Small intestine (tissue), 7 donors: Measurements from ENCODE around the gene NXNL1. TPM values are rescaled to one million over a fixed set of nuclear protein-coding genes. Genes with fewer than 3 reads are reported as not detected.

Source experiments
- DNase-seq, 2 donors: peaks; one replicate each; pipeline versions ENCODE4 v3.0.0 to v3.0.0-alpha.2; 2013
- FAIRE-seq: peaks from 2 replicates; lab custom pipeline; 2012; peaks lifted over from hg19 to GRCh38; lab: Jason Lieb, UNC
- H3K27ac ChIP-seq, 3 donors: one replicate each; pipeline ENCODE4 v1.5.1; 2013; ENCODE audit warnings: low read length in 2 of 3, mild to moderate bottlenecking in 2 of 3, control low read depth in 1 of 3, inconsistent platforms in 1 of 3, low read depth in 1 of 3, moderate library complexity in 1 of 3
- H3K27me3 ChIP-seq, 3 donors: one replicate each; pipeline ENCODE4 v1.6.1; 2013; ENCODE audit warnings: low read length in 3 of 3, inconsistent platforms in 1 of 3; ENCODE audit not compliant: control insufficient read depth in 3 of 3, insufficient read depth in 3 of 3
- H3K36me3 ChIP-seq, 3 donors: one replicate each; pipeline ENCODE4 v1.6.1; 2013; ENCODE audit warnings: low read length in 3 of 3, inconsistent platforms in 1 of 3, low read depth in 1 of 3, mild to moderate bottlenecking in 1 of 3, moderate library complexity in 1 of 3; ENCODE audit not compliant: control insufficient read depth in 3 of 3, insufficient read depth in 2 of 3
- H3K4me1 ChIP-seq, 3 donors: one replicate each; pipeline ENCODE4 v1.6.1; 2013; ENCODE audit warnings: low read length in 2 of 3, inconsistent platforms in 1 of 3, low read depth in 1 of 3, mild to moderate bottlenecking in 1 of 3, moderate library complexity in 1 of 3; ENCODE audit not compliant: control insufficient read depth in 3 of 3, insufficient read depth in 2 of 3
- H3K4me3 ChIP-seq, 3 donors: one replicate each; pipeline ENCODE4 v1.5.1; 2013; ENCODE audit warnings: low read length in 3 of 3, control low read depth in 1 of 3, inconsistent platforms in 1 of 3, low read depth in 1 of 3, mild to moderate bottlenecking in 1 of 3, moderate library complexity in 1 of 3
- H3K9me3 ChIP-seq, 2 donors: one replicate each; pipeline ENCODE4 v1.6.1; 2013; ENCODE audit warnings: low read depth in 1 of 2, low read length in 1 of 2; ENCODE audit not compliant: control insufficient read depth in 2 of 2, insufficient read depth in 1 of 2
- WGBS, 3 donors: extraction: QIAGEN DNeasy Blood & Tissue Kit; methylation state at CpG; one replicate each; pipeline ENCODE4 v1.1.7; 2013; 5-methylcytosine and 5-hydroxymethylcytosine counted together
- polyA plus RNA-seq, 4 donors: library from polyadenylated mRNA; stranded (reverse) in 3 of 4; unstranded in 1 of 4; fragments of 200-250 nt in 3 of 4; fragments of 120-200 nt in 1 of 4; gene quantifications; one replicate each; pipeline versions ENCODE4 v1.2.1 to v1.2.3, GENCODE V29; 2013
- donor health status: healthy with polysubstance abuse.
- donor health status: control.
- donor health status: control.
- donor health status: Bipolar disorder and iron deficiency.
- donor health status: healthy.

Gene NXNL1
- polyA plus RNA-seq, 4 donors: not detected

DNA sequence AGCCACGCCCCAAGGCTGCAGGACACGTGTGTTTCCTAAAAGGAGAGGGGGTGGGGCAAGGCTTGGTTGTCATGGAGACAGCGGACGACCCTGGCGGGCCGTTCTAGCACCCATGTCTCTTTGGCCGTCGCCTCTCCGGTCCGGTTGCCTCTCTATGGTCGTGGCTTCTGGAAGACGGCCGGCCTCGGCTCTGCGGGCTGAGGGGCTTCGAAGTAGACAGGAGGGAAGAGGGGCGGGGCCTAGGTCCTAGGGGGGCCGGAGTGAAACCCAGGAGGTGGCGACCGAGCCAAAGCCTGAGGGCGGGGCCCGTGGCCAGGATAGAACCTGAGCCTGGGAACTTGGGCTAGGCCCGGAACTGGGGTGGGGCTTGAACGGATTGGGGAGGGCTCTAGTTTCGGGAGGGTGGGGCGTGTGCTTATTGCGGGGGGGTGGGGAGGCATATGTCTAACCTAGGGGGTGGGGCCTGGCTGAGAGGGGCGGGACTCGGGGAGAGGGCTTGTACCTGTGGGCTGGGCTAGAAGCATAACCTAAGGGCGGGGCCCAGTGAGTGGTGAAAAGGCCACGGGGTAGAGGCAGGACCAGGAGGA, 8.8 kb upstream of the NXNL1 start:
- WGBS, 3 donors: 0 to 1% (median 0%) methylated on average over 23 to 31 of the region's 31 CpGs
- Histone ChIP-seq H3K36me3 (no peaks in the 10 kb centered on the region), H3K27ac (peak overlapping the region in 2 of 3 donors; percentile 82), H3K27me3 (peaks cover 0 to 23% (median 0%) of the 10 kb centered on the region in 3 donors), H3K9me3 (no peaks in the 10 kb centered on the region), H3K4me3 (peak overlapping the region; percentile 57 to 66 (median 63)), H3K4me1 (peaks cover 0 to 15% (median 0%) of the 10 kb centered on the region in 3 donors)
- peak; percentile 83 to 87 for DNase-seq
- FAIRE-seq: no peak

- Histone ChIP-seq H3K4me3 (peak overlapping the region in 2 of 3 donors; percentile 57 to 66), H3K27ac (peak overlapping the region in 1 of 3 donors; percentile 79), H3K27me3 (peaks cover 0 to 23% (median 0%) of the 10 kb centered on the region in 3 donors), H3K4me1 (peaks cover 0 to 15% (median 0%) of the 10 kb centered on the region in 3 donors), H3K9me3 (no peaks in the 10 kb centered on the region), H3K36me3 (no peaks in the 10 kb centered on the region)
- no peak for FAIRE-seq
- DNase-seq: peak in 1 of 2 donors; percentile 39
- WGBS, 3 donors: 1 to 12% (median 2%) methylated on average over 19 of the region's 19 CpGs
These were observed 8.4 kb upstream of the NXNL1 start for GRCh38 chr19:17469092-17469480.

GRCh38 chr19:17468302-17469091, 7.8 kb upstream of the NXNL1 start:
- peak overlapping the region in 1 of 3 donors; percentile 79 for H3K27ac ChIP-seq
- H3K9me3 ChIP-seq: no peaks in the 10 kb centered on the region
- DNase-seq: no peak
- peaks cover 0 to 23% (median 0%) of the 10 kb centered on the region in 3 donors for H3K27me3 ChIP-seq
- peak overlapping the region in 1 of 3 donors; percentile 66 for H3K4me3 ChIP-seq
- WGBS, 3 donors: 58 to 73% (median 61%) methylated on average over 24 to 25 of the region's 25 CpGs
- FAIRE-seq: no peak
- no peaks in the 10 kb centered on the region for H3K36me3 ChIP-seq
- peaks cover 0 to 15% (median 0%) of the 10 kb centered on the region in 3 donors for H3K4me1 ChIP-seq

- H3K4me1 ChIP-seq: peaks cover 0 to 15% (median 0%) of the 10 kb centered on the region in 3 donors
- no peaks in the 10 kb centered on the region for H3K36me3 ChIP-seq
- no peak for DNase-seq
- no peaks in the 10 kb centered on the region for H3K9me3 ChIP-seq
- H3K4me3 ChIP-seq: no peak overlapping the region
- H3K27ac ChIP-seq: no peak overlapping the region
- WGBS, 3 donors: 63 to 75% (median 63%) methylated on average over 12 of the region's 12 CpGs
- peaks cover 0 to 23% (median 0%) of the 10 kb centered on the region in 3 donors for H3K27me3 ChIP-seq
- FAIRE-seq: no peak
These were observed 7.0 kb upstream of the NXNL1 start for GRCh38 chr19:17467471-17468301.

DNA sequence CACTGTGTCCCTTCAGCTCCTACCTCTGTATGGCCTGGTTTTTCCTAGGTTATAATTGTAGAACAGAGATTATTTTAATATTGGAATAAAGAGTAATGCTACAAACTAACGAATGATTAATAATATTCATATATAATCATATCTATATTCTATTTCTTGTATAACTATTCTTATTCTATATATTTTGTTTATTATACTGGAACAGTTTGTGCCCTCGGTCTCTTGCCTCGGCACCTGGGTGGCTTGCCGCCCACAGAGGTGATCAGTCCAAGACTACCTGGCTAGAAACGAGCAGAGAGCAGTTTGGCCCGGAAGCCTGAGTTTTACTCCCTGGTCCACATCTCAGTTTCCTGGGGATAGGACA, 5.7 kb upstream of the NXNL1 start:
- WGBS, 3 donors: 42 to 53% (median 42%) methylated on average over 6 of the region's 6 CpGs
- Histone ChIP-seq H3K27me3 (peaks cover 0 to 18% (median 0%) of the 10 kb centered on the region in 3 donors), H3K4me1 (peaks cover 0 to 15% (median 0%) of the 10 kb centered on the region in 3 donors), H3K9me3 (no peaks in the 10 kb centered on the region), H3K27ac (no peak overlapping the region), H3K36me3 (no peaks in the 10 kb centered on the region), H3K4me3 (no peak overlapping the region)
- no peak for DNase-seq
- no peak for FAIRE-seq

- no peak for DNase-seq
- Histone ChIP-seq H3K4me1 (no peaks in the 10 kb centered on the region), H3K27ac (no peak overlapping the region), H3K4me3 (no peak overlapping the region), H3K9me3 (no peaks in the 10 kb centered on the region), H3K36me3 (no peaks in the 10 kb centered on the region), H3K27me3 (peaks cover 0 to 37% (median 9%) of the 10 kb centered on the region in 3 donors)
- FAIRE-seq: no peak
- whole genome bisulfite sequencing, 3 donors: 63 to 82% (median 64%) methylated on average over 3 of the region's 3 CpGs
These were observed 1.8 kb downstream of the NXNL1 start for GRCh38 chr19:17458970-17459369.

DNA sequence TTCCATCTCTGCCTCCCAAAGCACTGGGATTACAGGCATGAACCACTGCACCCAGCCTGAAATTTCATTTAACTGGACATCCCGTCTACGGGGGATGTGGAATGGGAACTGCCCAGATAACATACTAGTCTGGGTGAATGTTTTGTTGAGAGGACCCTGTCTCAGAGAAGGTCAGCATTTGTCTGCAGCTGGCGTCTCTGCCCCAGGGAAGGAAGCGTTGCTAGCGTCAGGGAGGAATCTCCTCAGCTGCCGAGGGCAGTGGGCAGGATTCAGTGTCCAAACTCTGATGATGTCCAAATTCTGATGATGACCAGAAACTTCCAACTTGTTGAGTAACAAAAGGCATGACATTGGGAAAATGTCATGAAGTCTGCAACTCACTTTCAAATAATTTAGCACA, 3.1 kb downstream of the NXNL1 start:
- H3K36me3 ChIP-seq: no peaks in the 10 kb centered on the region
- FAIRE-seq (no peak), DNase-seq (no peak)
- peaks cover 0 to 44% (median 9%) of the 10 kb centered on the region in 3 donors for H3K27me3 ChIP-seq
- H3K4me3 ChIP-seq: no peak overlapping the region
- H3K27ac ChIP-seq: no peak overlapping the region
- H3K9me3 ChIP-seq: peaks cover 0 to 4% of the 10 kb centered on the region in 2 donors
- H3K4me1 ChIP-seq: no peaks in the 10 kb centered on the region
- WGBS, 3 donors: 43 to 59% (median 54%) methylated on average over 6 of the region's 6 CpGs

DNA sequence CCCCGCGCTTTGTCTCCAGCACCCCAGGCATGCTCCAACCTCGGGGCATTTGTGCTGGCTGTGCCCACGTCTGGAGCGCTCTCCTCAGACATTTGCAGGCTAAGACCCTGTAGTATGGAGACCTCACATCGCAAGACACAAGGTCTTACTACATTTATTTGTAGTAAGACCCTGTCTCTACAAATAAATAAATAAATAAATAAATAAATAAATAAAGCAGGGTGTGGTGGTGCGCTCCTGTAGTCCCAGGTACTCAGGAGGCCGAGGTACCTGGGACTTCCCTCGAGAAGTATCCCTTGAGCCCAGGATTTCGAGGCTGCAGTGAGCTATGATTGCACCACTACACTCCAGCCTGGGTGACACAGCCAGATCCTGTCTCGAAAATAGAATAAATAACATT, 4.6 kb downstream of the NXNL1 start:
- peaks cover 0 to 4% of the 10 kb centered on the region in 2 donors for H3K9me3 ChIP-seq
- no peaks in the 10 kb centered on the region for H3K36me3 ChIP-seq
- 53 to 65% (median 63%) methylated on average over 11 of the region's 11 CpGs for WGBS, 3 donors
- H3K27me3 ChIP-seq: peaks cover 0 to 44% (median 9%) of the 10 kb centered on the region in 3 donors
- DNase-seq (no peak), FAIRE-seq (no peak)
- no peak overlapping the region for H3K27ac ChIP-seq
- no peaks in the 10 kb centered on the region for H3K4me1 ChIP-seq
- no peak overlapping the region for H3K4me3 ChIP-seq
